K562 (cell line): Measurements from ENCODE around the gene TBPL2. TPM values are rescaled to one million over a fixed set of nuclear protein-coding genes. Genes with fewer than 3 reads are reported as not detected.

Source experiments
- ATAC-seq: fragments of 200-7000 bp; cut with Tn5 transposase; 3 replicates; pipeline ENCODE4 v1.9.1; 2020; ENCODE audit warnings: moderate library complexity
- BruUV-seq: library from RNA; stranded (reverse); fragments of 400-500 nt; replicated peaks from 2 replicates; lab custom pipeline; 2021; lab: Mats Ljungman, UMichigan
- CTCF ChIA-PET: fragments of 300-600 bp; formaldehyde crosslinking; extraction: SDS; loops from one replicate; lab custom pipeline; 2021; ENCODE audit warnings: low intra/inter-chr PET ratio; lab: Yijun Ruan, JAX
- POLR2A ChIA-PET: fragments of 300-600, 350-650 bp; sonication (Branson Sonifier 250); formaldehyde crosslinking; extraction: SDS; loops from one replicate; lab custom pipeline; 2021; ENCODE audit warnings: antibody characterized with exemption, inconsistent platforms; lab: Yijun Ruan, JAX
- DNase-seq, 4 experiments: peaks; one replicate each; pipeline versions ENCODE4 v3.0.0 to v3.0.0-alpha.2; 2011 to 2018; ENCODE audit warnings: low spot score in 3 of 4, mixed read lengths in 3 of 4; ENCODE audit errors: extremely low read depth in 1 of 4
- FAIRE-seq: peaks from 2 replicates; lab custom pipeline; 2011; peaks lifted over from hg19 to GRCh38; lab: Jason Lieb, UNC
- H2AFZ ChIP-seq: 2 replicates; pipeline ENCODE4 v1.6.0; 2011; ENCODE audit warnings: low read depth, low read length, control low read depth, inconsistent platforms
- H3K27ac ChIP-seq: fragments of 200-600 bp; 3 replicates; pipeline ENCODE4 v1.8.0; 2011; ENCODE audit warnings: low read depth, mild to moderate bottlenecking, control low read depth, inconsistent platforms, low read length, moderate library complexity, mixed read lengths; ENCODE audit errors: extremely low read depth
- H3K27me3 ChIP-seq, 2 experiments: fragments of 300-600 bp in 1 of 2; 2 replicates in 1 of 2; 3 replicates in 1 of 2; pipeline versions ENCODE4 v1.6.0 to v1.8.0; 2011; ENCODE audit warnings: inconsistent platforms in 2 of 2, low read length in 2 of 2, mild to moderate bottlenecking in 1 of 2, mixed read lengths in 1 of 2, moderate library complexity in 1 of 2; ENCODE audit not compliant: control insufficient read depth in 2 of 2, insufficient read depth in 2 of 2
- H3K36me3 ChIP-seq: fragments of 300-600 bp; 3 replicates; pipeline ENCODE4 v1.8.0; 2011; ENCODE audit warnings: mild to moderate bottlenecking, low read length, inconsistent platforms; ENCODE audit not compliant: control insufficient read depth, insufficient read depth
- H3K4me1 ChIP-seq, 2 experiments: fragments of 200-600 bp in 1 of 2; replicated peaks in 1 of 2; 2 replicates in 1 of 2; 3 replicates in 1 of 2; pipeline versions ENCODE4 v1.5.1 to v1.8.0; 2011; ENCODE audit warnings: inconsistent platforms in 2 of 2, low read length in 2 of 2, mild to moderate bottlenecking in 1 of 2, mixed read lengths in 1 of 2, moderate library complexity in 1 of 2; ENCODE audit not compliant: control insufficient read depth in 2 of 2, insufficient read depth in 2 of 2
- H3K4me2 ChIP-seq: 2 replicates; pipeline ENCODE4 v1.6.1; 2011; ENCODE audit warnings: low read length, control low read depth, inconsistent platforms, mixed read lengths; ENCODE audit not compliant: insufficient read depth
- H3K4me3 ChIP-seq: fragments of 200-600 bp; sonication (generic), shearing (Covaris generic); 2 replicates; pipeline ENCODE4 v1.5.1; 2016; ENCODE audit warnings: control low read depth, inconsistent platforms
- H3K79me2 ChIP-seq: fragments of 200-600 bp; 3 replicates; pipeline ENCODE4 v1.8.0; 2011; ENCODE audit warnings: low read length, inconsistent platforms; ENCODE audit not compliant: control insufficient read depth, insufficient read depth
- H3K9ac ChIP-seq, 2 experiments: 2 replicates each; pipeline versions ENCODE4 v1.6.0 to v1.6.1; 2011; ENCODE audit warnings: low read depth in 2 of 2, low read length in 2 of 2, control low read depth in 1 of 2, inconsistent platforms in 1 of 2, mild to moderate bottlenecking in 1 of 2, mixed read lengths in 1 of 2; ENCODE audit not compliant: insufficient read depth in 1 of 2
- H3K9me1 ChIP-seq: one replicate; pipeline ENCODE4 v1.6.0; 2011; ENCODE audit warnings: inconsistent platforms, mild to moderate bottlenecking, low read length, moderate library complexity; ENCODE audit not compliant: control insufficient read depth, insufficient read depth
- H3K9me3 ChIP-seq: replicated peaks from 2 replicates; pipeline ENCODE4 v1.5.1; 2011; ENCODE audit warnings: low read depth, low read length, inconsistent platforms; ENCODE audit not compliant: control insufficient read depth, insufficient read depth
- H4K20me1 ChIP-seq: replicated peaks from 2 replicates; pipeline ENCODE4 v1.6.1; 2011; ENCODE audit warnings: low read length, inconsistent platforms, mixed read lengths; ENCODE audit not compliant: control insufficient read depth, insufficient read depth
- C11orf30 ChIP-seq: fragments of 450-650 bp; IDR thresholded peaks from 2 replicates; pipeline ENCODE4 v1.6.1; 2016; ENCODE audit warnings: low read depth, mild to moderate bottlenecking
- IRF2 ChIP-seq: sonication (generic); formaldehyde crosslinking; IDR thresholded peaks from 2 replicates; pipeline ENCODE4 v1.8.1; 2022; ENCODE audit warnings: mild to moderate bottlenecking, missing genetic modification reagents
- NFATC3 ChIP-seq: fragments of 450-650 bp; IDR thresholded peaks from 2 replicates; pipeline ENCODE4 v1.6.1; 2017; ENCODE audit warnings: mild to moderate bottlenecking
- NR3C1 ChIP-seq: sonication (generic); formaldehyde crosslinking; IDR thresholded peaks from 2 replicates; pipeline ENCODE4 v1.8.1; 2022; ENCODE audit warnings: missing genetic modification reagents
- SIN3B ChIP-seq: fragments of 450-650 bp; IDR thresholded peaks from 2 replicates; pipeline ENCODE4 v1.6.1; 2017; ENCODE audit warnings: low read depth, mild to moderate bottlenecking, moderate library complexity
- ZC3H11A ChIP-seq: IDR thresholded peaks from 2 replicates; pipeline ENCODE4 v1.6.1; 2012; ENCODE audit warnings: low read depth, low read length, improper control_type of control experiment
- ZNF316 ChIP-seq: fragments of 450-650 bp; IDR thresholded peaks from 2 replicates; pipeline ENCODE4 v1.6.1; 2016
- ZNF408 ChIP-seq: fragments of 250-450 bp; sonication (Bioruptor Pico); IDR thresholded peaks from 2 replicates; pipeline ENCODE4 v1.4.0; 2020; ENCODE audit warnings: low read depth, mild to moderate bottlenecking, moderate library complexity
- ZSCAN32 ChIP-seq: fragments of 450-650 bp; formaldehyde crosslinking; IDR thresholded peaks from 2 replicates; pipeline ENCODE4 v1.4.0; 2020; ENCODE audit warnings: mild to moderate bottlenecking, moderate library complexity
- WGBS: fragments of 100-300 bp; shearing (Covaris generic); methylation state at CpG from one replicate; pipeline ENCODE4 v1.1.6; 2016; ENCODE audit warnings: low coverage, mixed read lengths; ENCODE audit not compliant: insufficient coverage; ENCODE audit errors: missing lambda C conversion rate; 5-methylcytosine and 5-hydroxymethylcytosine counted together
- in situ Hi-C: fragments of 300-500 bp; cut with MboI; formaldehyde crosslinking; loops from 4 replicates; pipeline ENCODE4 v1.15.0; 2018; ENCODE audit warnings: inconsistent platforms, mixed read lengths
- intact Hi-C: fragments of 100-400 bp; cut with micrococcal nuclease; formaldehyde crosslinking; loops from 2 replicates; pipeline ENCODE4 v1.14.2; 2022
- polyA plus RNA-seq, 8 experiments: library from polyadenylated mRNA; depleted of rRNA in 4 of 8; stranded (reverse) in 5 of 8; unstranded in 3 of 8; fragments of >200 nt; fragmentation: Nextera tagmentation in 2 of 8; fragmentation: Illumina TruSeq in 1 of 8; extraction: Ambion mirVana in 2 of 8; extraction: Trizol in 1 of 8; gene quantifications; 2 replicates each; pipeline versions ENCODE4 v1.2.1 to v1.2.3, GENCODE V29; 2011 to 2014; ENCODE audit warnings: inconsistent platforms in 1 of 8, missing spikeins in 1 of 8
- total RNA-seq, 7 experiments: library from RNA; depleted of rRNA in 6 of 7; stranded (reverse); fragments of >200 nt in 6 of 7; fragmentation: Illumina TruSeq in 2 of 7; extraction: Trizol in 2 of 7; gene quantifications; 2 replicates each; pipeline versions ENCODE4 v1.2.1 to v1.2.3, GENCODE V29; 2011 to 2021; ENCODE audit warnings: low replicate concordance in 1 of 7
- TF ChIP-seq, protein P1 (sequence below): sonication (generic); formaldehyde crosslinking; IDR thresholded peaks from 2 replicates; pipeline ENCODE4 v1.8.1; 2023; ENCODE audit warnings: mild to moderate bottlenecking, missing genetic modification reagents

The TBPL2 gene
- total and polyA plus RNA-seq, 9 of the 15 experiments (the other 6 are each of a cell fraction or from before 2014, with no cell fraction given): not detected

DNA sequence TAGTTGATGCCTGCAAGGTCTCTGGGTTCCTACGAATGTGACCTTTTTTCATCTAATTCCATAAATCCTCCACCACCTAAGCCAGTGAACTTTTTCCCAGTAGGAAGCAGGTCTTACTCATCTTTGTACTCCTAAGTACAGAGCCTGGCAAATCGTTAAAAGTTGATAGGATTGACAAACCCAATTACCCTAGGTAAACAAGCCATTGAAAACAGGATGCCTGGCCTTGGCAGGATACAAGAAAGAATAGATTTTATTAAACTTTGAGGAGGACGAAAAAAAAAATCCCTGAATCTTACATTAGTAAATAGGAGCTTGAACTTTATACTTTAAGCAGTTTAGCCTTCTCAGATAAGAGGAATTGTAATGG is 5.6 kb downstream of the TBPL2 start (continued):
- TF ChIP-seq ZSCAN32 (CRISPR knock-in tag) (no peak), SIN3B (no peak), ZC3H11A (no peak), NR3C1 (CRISPR knock-in tag) (no peak), NFATC3 (no peak), ZNF408 (CRISPR knock-in tag) (no peak)

DNA sequence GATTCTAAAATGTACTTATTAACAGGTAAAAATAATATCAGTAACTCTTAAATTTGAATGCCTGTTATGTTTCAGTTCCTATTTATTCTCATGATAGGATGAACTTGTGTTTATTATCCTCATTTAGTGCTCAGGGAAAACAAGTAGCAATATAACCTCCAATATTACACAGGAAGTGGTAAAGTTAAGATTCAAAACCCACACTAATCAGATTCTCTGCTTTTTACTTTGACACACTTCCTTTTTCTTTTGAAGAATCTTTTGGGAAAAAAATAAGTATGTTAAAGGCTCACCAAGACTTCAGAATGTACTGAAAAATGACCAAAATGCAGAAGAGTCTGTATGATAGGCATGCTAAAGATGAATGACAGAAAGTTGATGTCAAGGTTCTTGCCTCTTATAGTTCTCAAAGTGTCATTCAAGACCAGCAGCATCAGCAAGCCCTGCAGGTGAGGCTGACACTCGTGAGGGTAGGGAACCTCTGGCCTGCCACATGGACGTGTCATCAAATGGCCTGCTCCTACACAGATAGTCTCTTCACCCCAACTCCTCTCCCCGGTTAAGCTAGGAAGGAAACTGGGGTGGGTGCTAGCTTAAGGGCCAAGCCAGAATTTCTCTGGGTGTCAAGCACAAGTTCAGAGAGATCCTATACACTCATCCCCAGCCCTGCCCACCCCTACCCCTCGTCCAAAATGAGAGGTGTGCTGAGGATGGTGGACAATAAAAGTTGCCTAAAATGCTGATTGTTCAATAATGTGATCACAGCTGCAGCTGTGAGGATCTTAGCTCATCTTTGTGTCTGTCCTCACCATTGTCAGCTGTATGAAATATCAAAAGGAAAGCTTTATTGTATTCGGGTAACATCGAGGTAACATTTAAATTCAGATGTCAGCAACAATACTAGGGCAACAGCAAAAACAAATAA is 6.3 kb downstream of the TBPL2 start:
- H3K4me1 ChIP-seq: no peaks in the 10 kb centered on the region; a peak in 1 of 5 replicates
- H2AFZ ChIP-seq: no peak overlapping the region
- H3K27me3 ChIP-seq: no peaks in the 10 kb centered on the region; a peak in 1 of 5 replicates
- ChIA-PET POLR2A (interaction anchor here (0.7 kb wide), 1 partner anchor 20 kb away, joined by 3 read pairs; no protein-coding TSS in a partner anchor), CTCF (interaction anchor here (0.6 kb wide), 1 partner anchor 747 kb away, joined by 3 read pairs; no protein-coding TSS in a partner anchor)
- BruUV-seq: no TSS peak
- no peaks in the 10 kb centered on the region for H3K9me3 ChIP-seq
- no peaks in the 10 kb centered on the region for H3K9me1 ChIP-seq
- intact Hi-C loops: no loop called here
- ATAC-seq: no peak
- DNase-seq: no peak
- no peaks in the 10 kb centered on the region for H3K79me2 ChIP-seq
- H3K36me3 ChIP-seq: no peaks in the 10 kb centered on the region
- H3K27ac ChIP-seq: no peak overlapping the region
- no peak for FAIRE-seq
- TF ChIP-seq C11orf30 (peak; percentile 12; the same call in 1 of the 2 replicates), IRF2 (CRISPR knock-in tag) (no peak), ZNF316 (peak; percentile 25; the same call in 1 of the 2 replicates)
- TF ChIP-seq, protein P1, sequence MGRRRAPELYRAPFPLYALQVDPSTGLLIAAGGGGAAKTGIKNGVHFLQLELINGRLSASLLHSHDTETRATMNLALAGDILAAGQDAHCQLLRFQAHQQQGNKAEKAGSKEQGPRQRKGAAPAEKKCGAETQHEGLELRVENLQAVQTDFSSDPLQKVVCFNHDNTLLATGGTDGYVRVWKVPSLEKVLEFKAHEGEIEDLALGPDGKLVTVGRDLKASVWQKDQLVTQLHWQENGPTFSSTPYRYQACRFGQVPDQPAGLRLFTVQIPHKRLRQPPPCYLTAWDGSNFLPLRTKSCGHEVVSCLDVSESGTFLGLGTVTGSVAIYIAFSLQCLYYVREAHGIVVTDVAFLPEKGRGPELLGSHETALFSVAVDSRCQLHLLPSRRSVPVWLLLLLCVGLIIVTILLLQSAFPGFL: no peak
- H3K9ac ChIP-seq: no peak overlapping the region
- H3K4me2 ChIP-seq: no peak overlapping the region
- in situ Hi-C loops: no loop called here
- 5% methylated on average over 6 of the region's 6 CpGs for WGBS
- no peak overlapping the region for H3K4me3 ChIP-seq
- no peaks in the 10 kb centered on the region for H4K20me1 ChIP-seq
